GM18520 (cell line): ENCODE data around the gene LTBR.

Experiments used
- ATAC-seq: cut with Tn5 transposase; IDR thresholded peaks from one replicate; pipeline ENCODE4 v1.9.1; 2021; ENCODE audit not compliant: unreplicated experiment

The LTBR gene

GRCh38 chr12:6367065-6367968 lies 16.6 kb upstream of the LTBR start:
- ATAC-seq: no peak

GRCh38 chr12:6367969-6368892 lies 15.7 kb upstream of the LTBR start:
- no peak for ATAC-seq

GRCh38 chr12:6368906-6369525 lies 14.9 kb upstream of the LTBR start:
- ATAC-seq: no peak

- no peak for ATAC-seq
Observed at GRCh38 chr12:6369916-6370575, 13.9 kb upstream of the LTBR start.

GRCh38 chr12:6370576-6370935 lies 13.4 kb upstream of the LTBR start:
- no peak for ATAC-seq

GRCh38 chr12:6370994-6371754 lies 12.8 kb upstream of the LTBR start:
- ATAC-seq: no peak

- no peak for ATAC-seq
Observed at GRCh38 chr12:6372403-6373003, 11.5 kb upstream of the LTBR start.

GRCh38 chr12:6373022-6373787 lies 10.8 kb upstream of the LTBR start:
- ATAC-seq: no peak

- no peak for ATAC-seq
Observed at GRCh38 chr12:6374028-6374785, 9.8 kb upstream of the LTBR start.

- ATAC-seq: no peak
Observed at GRCh38 chr12:6374786-6375160, 9.2 kb upstream of the LTBR start.

- no peak for ATAC-seq
Observed at GRCh38 chr12:6375269-6376078, 8.5 kb upstream of the LTBR start, which contains the start of gene SCNN1A. SCNN1A (minus strand) TSS chr12:6375563; CDS start chr12:6374783, 780 bp downstream.

- no peak for ATAC-seq
Observed at GRCh38 chr12:6376079-6376869, 7.7 kb upstream of the LTBR start.

- no peak for ATAC-seq
Observed at GRCh38 chr12:6376870-6377666, 6.9 kb upstream of the LTBR start.

- ATAC-seq: no peak
Observed at GRCh38 chr12:6377667-6377994, 6.3 kb upstream of the LTBR start.

GRCh38 chr12:6378709-6379472 lies 5.1 kb upstream of the LTBR start:
- ATAC-seq: no peak
